ENCODE data around the gene CTIF.

The CTIF gene

GRCh38 chr18:48575658-48576456 is 37.0 kb downstream of the CTIF start:
- no peak for DNase-seq

DNA sequence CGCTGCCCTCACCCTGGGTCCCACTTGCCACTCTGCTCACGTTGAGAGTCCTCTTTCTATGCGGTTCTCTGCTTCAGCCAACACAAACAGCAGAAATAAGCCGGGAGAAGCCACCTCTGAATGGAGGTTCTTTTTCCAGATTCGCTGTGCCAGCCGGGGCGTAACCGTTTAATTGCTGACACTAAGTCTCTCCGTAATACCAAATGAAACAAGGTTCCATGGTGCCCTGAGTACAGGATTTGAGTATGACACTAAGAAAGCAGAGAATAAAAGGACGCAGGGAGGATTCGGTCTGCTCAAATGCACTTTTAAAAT is 37.6 kb downstream of the CTIF start:
- DNase-seq: no peak

DNA sequence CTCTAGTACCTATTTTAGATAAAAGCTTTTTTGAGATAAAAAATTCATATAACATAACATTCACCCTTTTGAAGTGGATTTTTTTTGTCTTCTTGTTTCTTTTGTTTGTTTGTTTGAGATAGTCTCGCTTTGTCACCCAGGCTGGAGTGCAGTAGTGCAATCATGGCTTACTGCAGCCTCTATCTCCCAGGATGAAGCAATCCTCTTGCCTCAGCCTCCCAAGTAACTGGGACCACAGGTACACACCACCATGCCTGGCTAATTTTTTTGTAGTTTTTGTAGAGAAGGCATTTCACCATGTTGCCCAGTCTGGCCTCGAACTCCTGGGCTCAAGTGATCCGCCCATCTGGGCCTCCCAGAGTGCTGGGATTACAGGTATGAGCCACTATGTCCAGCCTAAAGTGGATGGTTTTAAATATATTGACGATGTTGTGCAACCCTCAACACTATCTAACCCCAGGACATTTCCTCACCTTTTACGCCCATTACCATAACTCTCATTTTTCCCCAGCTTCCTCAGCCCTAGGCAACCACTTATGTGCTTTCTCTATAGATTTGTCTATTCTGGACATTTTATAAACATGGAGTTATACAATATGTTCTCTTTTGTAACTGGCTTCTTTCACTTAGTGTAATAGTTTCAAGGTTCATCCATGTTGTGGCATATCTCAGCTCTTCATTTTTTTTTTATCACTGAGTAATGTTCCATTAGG is 38.8 kb downstream of the CTIF start:
- DNase-seq: no peak

GRCh38 chr18:48578289-48578688 is 39.5 kb downstream of the CTIF start:
- DNase-seq: no peak

GRCh38 chr18:48580066-48580465 is 41.2 kb downstream of the CTIF start:
- DNase-seq: no peak

GRCh38 chr18:48580782-48581181 is 42.0 kb downstream of the CTIF start:
- no peak for DNase-seq

DNA sequence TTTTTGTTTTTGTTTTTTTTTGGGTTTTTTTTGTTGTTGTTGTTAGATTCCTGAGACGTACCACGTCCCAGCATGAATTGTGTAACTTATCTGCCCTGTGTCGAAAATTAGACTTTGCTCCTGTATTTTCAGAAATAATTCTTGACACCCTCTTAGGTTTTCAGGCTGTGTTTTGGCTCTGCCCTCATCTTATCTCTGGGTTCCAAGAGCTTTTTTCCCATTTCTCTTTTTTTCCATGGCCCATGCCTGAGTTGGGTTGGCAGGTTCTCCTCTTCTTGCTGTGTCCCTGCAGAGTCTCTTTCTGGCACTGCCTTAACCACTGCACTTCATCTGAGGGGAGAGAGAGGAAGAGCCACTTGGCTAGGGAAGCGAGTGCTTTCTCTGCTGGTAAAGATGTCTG is 42.4 kb downstream of the CTIF start:
- no peak for DNase-seq

DNA sequence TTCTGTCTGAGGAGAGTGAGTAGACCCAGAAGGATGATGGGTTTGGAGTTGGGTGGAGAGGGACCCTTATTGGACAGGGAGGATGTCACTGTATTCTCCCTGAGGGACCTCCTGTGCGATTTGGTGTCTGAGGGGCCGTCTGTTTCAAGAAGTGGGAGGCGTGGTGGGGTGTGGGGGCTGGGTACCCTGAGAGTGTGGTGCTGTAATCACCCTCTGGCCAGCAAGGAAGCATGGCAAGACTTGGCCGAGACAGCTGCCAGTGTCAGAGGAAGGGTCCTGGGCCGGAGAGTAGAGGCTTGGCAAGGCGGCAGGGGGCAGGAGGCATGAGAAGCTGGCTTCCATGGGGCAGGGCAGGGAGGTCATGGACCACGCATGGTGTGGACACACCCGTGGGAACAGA is 43.1 kb downstream of the CTIF start:
- DNase-seq: no peak

DNA sequence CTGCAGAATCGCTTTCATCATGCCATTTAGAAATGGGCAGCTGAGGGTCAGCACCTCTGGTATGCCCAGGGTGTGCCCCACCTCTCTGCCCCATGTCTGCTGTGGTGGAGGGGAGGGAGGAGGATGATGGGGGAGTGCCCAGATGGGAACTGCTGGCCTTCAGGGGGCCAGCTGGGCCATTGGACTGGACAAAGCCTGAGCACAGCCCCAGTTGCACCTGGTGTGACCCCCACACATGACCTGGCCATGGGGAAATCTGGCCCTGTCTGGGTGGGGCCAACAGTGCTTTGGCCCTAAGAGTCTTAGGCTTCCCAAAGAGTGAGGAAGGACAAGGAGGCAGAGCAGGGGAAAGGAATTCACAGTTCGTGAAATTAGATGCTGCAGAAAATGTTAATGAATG is 44.1 kb downstream of the CTIF start:
- no peak for DNase-seq

- DNase-seq: no peak
Measured at GRCh38 chr18:48583573-48583972, 44.7 kb downstream of the CTIF start.

DNA sequence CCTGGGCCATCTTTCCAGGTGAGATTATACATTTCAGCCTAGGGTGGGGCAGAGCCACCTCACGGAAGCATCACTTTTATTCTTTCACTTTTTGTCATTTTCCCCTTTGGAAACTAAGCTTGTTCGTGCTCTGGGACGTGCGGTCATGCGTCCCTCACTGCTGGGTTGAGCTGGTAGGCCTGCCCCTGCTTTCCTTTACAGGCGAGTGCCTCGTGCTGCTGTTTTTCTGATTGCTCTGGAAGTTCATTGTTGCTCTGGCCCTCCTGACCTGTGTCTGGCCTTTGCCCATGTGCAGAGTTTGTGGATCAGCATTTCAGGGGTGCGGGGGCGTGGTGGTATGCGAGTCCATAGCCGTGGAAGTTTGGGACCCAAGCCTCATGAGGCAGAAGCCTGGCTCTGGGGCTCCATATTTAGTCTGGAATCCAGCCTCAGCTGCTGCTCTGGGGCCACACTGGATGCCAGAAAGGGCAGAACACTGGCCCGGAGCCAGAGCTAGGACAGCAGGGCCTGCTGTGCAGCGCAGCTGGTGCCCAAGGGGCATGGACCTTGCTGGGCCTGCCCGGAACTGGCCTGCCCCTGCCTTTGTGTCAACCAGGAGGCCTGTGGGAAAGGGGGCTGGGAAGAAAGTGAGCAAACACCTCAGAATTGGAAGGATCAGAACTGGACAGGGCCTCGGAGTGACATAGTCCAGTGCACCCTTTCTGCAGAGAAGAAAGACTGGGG is 51.1 kb downstream of the CTIF start:
- DNase-seq: no peak

- DNase-seq: no peak
Measured at GRCh38 chr18:48590678-48591077, 51.8 kb downstream of the CTIF start.

DNA sequence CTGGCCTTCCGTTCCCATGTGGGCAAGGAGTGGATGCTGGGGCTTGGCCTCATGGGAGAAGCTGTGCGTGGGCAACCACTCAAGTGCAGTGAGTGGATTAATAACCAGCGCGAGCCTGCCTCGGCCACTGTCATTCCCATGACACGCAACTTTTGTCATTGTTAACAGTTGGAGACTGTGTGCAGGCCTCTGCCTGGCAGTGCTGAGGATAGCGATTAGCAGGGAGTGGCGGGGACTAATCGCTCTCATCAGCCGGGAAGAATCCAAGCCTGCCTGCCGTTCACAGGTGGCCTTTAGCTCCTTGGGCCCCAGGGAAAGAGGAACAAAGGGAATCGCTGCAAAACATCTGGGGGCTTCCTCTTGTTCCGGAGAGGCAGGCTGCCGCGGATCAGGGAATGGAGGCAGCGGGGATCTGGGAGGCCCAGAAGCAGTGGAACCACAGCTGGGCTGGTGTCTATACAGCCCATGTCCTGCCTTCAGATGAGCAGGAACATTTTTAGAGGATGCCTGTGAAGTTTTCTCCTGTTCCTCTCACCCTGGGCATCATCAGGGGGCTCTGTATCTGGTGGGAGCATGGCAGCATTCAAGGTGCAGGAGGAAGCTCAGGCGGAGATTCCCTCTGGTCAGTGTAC is 53.8 kb downstream of the CTIF start:
- no peak for DNase-seq

GRCh38 chr18:48594471-48595094 is 55.8 kb downstream of the CTIF start:
- DNase-seq: no peak

DNA sequence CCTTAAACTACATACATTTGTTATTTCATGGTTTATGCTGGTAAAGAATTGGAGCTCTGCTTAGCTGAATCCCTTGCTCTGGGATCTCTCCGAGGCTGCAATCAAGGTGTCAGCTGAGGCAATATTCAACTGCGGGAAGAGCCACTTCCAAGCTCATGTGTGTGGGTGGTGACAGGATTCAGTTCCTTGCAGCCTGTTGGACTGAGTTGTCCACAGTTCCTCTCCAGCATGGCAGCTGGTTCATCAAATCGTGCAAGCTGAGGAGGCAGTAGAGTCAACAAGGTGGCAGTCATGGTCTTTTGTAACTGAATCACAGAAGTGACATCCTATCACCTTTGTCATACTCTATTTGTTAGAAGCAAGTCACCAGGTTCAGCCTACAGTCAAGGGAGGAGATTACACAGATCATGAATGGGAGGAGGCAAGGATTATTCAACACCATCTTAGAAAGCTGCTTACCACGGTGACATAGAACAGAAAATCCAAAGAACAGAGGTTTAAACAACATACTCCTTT is 56.9 kb downstream of the CTIF start:
- DNase-seq: no peak

GRCh38 chr18:48597110-48597509 is 58.3 kb downstream of the CTIF start:
- DNase-seq: no peak

DNA sequence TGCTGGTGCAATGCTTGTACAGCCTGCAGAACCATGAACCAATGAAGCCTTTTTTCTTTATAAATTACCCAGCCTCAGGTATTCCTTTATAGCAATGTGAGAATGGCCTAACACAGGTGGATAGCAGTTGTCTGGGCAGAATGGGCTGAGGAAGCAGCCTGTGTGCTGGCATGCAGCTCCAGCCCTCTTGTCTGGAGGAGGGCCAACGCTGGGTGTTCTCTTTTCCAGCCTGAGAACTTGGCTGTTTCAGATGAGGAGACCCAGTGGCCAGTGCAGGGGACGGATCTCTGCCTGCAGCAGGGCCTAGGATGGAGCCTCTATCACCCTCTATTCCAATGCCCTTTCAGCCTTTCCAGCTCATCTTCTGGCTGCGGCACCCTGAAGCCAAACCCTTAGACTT is 58.8 kb downstream of the CTIF start:
- no peak for DNase-seq

DNA sequence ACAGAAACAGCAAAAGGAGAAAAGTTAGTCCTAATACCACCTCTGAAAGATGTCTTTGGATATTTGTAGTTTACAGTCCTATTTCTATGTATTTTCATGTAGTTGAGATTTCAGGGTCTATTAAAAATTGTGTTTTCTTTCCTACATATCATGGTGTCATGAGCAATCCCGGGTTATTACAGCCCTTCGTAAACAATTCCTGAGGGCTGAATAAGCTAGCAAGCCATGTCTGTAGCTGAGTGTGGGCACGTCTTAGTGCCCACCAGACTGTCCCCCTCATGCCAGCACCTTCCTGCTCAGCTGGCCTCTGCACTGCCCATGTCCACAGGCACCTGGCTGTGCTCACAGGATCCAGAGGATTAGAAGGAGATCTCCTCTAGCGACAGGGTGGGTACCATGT is 60.6 kb downstream of the CTIF start:
- no peak for DNase-seq

DNA sequence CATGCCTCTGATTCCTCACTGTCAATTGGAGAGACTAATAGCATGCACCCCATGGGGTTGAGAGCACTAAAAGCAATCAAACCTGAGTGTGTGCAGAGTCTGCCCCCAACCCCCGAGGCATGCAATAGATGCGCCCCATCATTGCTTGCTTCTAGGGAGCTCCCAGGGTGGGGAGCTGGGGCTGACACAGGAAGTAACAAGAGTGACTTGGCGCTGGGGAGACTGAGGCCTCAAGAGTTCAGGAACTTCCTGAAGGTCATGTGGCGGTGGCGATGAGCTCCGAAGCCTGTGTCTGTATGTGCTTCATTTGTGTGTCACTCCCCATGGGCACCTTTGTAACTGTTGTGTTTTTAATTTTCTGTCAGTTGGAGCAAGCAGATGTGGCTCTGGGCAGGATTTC is 61.2 kb downstream of the CTIF start:
- no peak for DNase-seq

DNA sequence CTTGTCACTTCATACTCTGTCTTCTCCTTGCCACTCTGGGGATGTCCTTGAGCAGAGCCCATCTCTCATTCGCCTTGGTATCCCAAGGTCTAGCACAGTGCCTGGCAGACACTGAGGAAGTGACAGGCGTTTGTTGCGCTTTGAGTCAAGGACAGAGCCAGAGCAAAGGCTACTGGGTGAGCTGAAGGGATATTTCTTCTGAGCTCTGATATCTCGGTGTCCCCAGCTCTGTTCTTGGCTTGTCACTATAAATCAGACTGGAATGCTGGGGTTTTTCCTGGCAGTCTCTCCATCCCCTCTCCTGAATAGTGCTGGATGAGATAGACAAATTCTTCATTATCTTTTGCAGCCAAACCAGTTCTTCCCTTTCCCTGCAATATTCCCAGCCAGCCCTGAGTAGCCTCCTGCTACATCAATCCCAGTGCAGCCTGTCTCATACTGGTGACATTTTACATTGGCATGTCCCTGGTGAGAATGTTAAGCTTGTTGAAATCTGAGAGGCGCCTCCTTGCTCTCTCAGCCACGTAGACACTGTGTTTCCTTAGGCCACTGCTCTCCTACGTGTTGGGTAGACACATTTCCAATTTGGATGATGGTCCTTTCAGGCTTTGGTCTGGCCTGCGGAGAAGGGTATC is 61.7 kb downstream of the CTIF start:
- no peak for DNase-seq

DNA sequence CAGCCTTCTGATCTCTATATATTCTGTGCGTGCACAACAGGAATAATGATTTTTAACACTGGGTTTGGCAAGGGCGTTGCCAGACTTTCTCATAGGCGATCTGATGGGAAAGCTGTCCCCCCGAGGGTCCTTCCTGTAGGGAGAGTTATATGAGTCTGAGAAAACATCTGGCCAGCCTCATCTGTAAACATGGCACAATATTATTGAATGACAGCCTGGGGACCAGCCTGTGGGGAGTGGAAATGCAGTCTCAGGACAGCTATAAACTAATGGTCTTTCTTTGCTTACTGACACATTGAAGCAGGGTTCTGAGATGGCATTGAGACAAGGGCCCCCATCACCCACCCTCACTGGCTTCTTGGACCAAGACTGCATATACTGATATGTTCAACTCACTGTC is 62.5 kb downstream of the CTIF start:
- DNase-seq: no peak

- no peak for DNase-seq
Measured at GRCh38 chr18:48602759-48603390, 64.0 kb downstream of the CTIF start.
